ENCODE data around the gene DOK6. TPM values are rescaled to one million over a fixed set of nuclear protein-coding genes. Genes with fewer than 3 reads are reported as not detected.

DOK6 gene
- total RNA-seq, 1 donor from 2014 or later, result 2.3 TPM

GRCh38 chr18:69538849-69539248, 138.2 kb downstream of the DOK6 start:
- DNase-seq (ENCODE audit: low read depth), result no peak

- no peak for DNase-seq (ENCODE audit: low read depth)
These were observed 138.7 kb downstream of the DOK6 start for GRCh38 chr18:69539404-69539803.

DNA sequence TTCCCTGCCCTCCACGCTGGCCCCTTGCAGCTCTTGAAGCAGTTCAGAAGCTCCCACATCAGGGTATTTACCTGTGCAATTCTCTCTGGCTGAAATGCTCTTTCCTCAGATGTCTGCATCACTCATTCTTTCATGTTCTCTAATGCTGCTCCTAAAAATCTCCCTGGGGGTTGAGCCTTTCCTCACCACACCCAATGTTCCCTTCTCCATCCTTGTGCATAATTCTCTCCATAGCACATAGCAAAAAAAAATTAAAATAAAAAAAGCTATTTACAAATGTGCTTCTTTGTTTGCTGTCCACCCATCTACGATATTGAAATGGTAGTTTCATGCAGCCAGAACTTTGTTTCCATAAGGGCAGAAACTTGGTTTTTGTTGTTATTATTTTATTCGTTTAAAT, 155.5 kb downstream of the DOK6 start:
- DNase-seq (ENCODE audit: low read depth), result no peak

- peak; percentile 9 for DNase-seq (ENCODE audit: low read depth)
These were observed 156.6 kb downstream of the DOK6 start for GRCh38 chr18:69557282-69557681.

DNA sequence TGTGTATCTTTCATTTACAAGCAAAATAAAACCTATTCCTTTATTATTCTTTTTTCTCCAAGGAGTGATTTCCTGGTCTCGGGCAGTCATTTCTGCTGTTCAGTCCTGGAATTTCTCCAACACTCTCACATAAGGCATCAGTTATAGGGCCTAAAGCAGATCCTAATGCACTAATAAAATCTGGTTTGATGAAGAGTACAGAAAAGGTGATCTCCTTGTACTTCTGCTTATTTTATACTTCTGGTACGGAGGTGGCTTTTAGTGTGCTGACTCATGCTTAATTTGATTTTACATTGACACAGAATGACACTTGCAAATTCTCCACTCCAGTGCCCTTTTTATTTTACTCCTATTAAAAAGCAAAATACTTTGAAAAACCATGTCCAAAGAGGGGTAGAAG, 157.4 kb downstream of the DOK6 start:
- DNase-seq (ENCODE audit: low read depth), result no peak

DNA sequence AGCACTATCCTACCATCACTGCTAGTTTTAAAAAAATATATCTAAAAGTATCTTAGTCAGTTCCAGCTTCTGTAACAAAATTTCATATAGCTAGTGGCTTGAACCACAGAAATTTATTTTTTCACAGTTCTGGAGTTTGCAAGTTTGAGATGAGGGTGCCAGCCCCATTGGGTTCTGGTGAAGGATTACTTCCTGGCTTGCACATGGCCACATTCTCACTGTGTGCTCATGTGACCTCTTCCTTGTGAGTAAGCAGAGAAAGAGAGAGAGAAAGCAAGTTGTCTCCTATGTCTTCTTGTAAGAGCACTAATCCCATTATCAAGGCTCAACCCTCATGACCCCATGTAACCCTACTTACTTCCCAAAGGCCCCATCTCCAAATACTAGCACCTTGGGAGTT, 158.9 kb downstream of the DOK6 start:
- no peak for DNase-seq (ENCODE audit: low read depth)

- no peak for DNase-seq (ENCODE audit: low read depth)
These were observed 163.9 kb downstream of the DOK6 start for GRCh38 chr18:69564602-69565001.

DNA sequence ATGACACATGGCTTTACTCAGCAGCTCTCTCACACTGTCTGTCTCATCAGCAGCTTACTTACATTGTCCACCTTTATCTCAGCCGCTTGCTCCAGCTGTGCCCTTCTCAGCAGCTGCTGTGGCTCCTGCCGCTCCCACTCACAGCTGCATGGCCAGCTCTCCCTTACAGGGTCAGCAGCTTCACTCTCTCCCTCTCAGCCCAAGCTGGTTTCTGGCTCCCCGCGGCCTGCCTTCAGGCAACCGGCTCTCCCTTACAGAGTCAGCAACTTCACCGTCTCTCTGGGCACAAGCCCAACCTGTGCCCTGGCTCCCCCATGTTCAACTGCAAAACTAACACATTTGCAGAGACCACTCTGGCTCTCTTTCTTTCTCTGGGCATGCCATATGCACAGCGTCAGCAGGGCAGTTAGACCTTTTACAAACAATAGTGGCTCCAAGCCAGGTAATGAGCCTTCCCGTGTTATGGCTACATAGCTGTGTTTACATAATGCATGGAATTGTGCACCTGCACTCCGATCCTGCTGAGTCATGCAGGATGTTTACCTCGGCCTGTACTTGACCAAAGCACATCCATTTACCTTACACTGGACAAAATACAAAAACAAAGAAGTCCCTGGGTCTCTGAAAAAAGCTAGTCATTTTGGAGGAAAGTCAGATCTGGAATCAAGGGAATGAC, 167.3 kb downstream of the DOK6 start:
- no peak for DNase-seq (ENCODE audit: low read depth)

GRCh38 chr18:69569133-69569532, 168.4 kb downstream of the DOK6 start:
- DNase-seq (ENCODE audit: low read depth), result no peak

DNA sequence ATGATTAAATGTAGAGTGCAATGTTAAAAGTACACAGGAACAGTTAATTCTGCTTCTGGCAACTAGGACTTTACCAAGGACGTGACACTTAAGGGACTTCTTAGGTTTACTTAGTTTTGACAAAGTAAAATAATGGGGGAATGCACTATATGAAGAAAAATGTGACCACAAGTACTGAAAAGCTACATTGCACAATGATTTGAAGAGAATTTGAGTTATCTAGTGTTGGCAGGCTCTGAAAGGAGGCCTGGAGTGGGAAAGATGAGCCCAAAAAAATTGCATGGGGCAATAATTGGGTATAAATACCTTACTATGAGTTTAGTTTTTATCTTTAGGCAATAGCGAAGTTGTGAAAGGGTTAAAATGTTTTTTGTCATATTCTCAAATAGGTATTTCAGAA, 173.7 kb downstream of the DOK6 start:
- no peak for DNase-seq (ENCODE audit: low read depth)

DNA sequence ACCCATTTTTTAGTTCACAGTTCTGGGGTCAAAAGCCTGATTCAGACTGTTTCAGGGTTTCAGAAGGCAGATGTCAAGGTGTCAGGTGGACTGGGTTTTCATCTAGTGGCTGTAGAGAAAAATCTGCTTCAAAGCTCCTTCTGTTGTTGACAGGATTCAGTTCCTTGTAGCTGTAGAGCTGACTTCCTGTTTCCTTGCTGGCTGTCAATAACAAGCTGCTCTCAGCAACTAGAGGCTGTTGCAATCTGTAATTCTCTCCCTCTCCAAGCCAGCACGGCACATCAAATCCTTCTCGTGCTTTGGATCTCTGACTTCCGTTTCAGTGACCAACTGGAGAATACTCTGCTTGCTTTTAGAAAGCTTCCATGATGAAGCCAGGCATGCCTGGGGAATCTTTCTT, 179.4 kb downstream of the DOK6 start:
- no peak for DNase-seq (ENCODE audit: low read depth)

- DNase-seq (ENCODE audit: low read depth), result no peak
These were observed 183.7 kb downstream of the DOK6 start for GRCh38 chr18:69584429-69584828.

DNA sequence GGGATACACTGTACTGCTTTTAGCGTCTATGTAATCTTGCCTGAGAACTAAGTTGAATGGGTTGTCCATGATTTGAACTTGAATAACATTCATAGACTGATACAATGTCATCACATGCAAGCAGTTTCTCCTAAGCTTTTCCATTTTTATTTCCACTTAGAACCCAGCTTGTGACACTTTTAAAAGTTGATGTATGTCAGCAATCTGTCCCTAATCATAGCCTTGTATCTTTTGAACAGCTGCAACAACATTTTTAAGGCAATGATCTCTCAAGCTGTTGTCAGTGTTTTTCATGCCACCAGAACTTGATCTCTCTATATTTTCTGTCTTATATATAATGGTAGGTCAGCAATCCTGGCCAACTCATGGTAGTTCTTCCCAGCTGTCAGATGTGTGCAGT, 185.0 kb downstream of the DOK6 start:
- DNase-seq (ENCODE audit: low read depth), result no peak

DNA sequence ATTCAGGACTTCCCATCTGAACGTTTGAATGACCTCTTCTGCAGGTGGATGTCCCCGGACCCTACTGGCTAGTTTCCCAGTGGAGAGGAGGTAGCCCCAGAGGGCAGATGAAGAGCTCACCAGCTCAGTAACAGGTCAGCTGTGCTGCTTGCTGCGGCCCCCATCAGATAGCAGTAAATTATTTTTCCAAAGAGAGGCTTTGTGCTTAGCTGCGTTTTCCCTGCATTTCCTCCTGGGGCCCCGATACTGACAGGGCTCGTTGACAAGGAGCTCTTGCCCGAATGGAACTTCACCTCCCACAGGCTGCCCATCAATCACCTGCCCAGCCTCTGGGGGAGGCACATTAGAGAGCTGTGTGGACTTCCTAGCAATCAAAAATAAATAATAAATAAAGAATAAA, 185.8 kb downstream of the DOK6 start:
- no peak for DNase-seq (ENCODE audit: low read depth)

DNA sequence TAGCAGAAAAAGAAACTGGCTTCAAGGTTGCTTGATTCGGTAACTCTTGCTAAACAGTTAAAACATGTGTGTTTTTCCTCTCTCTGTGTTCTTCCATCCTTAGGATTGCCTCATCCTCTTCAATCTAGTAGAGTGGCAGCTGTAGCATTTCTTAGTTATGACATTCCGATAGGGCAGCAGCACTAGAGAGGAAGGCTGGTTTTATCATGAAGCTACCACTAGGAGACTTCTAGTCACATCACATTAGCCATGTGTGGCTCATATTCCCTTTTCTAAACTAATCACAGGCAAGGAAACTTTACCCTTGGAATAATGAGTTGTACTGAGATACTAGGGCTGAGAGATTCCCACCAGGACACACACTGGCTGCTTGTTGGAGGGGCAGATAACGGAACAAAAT, 187.6 kb downstream of the DOK6 start:
- no peak for DNase-seq (ENCODE audit: low read depth)

- peak; percentile 9 for DNase-seq (ENCODE audit: low read depth)
These were observed 189.5 kb downstream of the DOK6 start for GRCh38 chr18:69590150-69590549.

DNA sequence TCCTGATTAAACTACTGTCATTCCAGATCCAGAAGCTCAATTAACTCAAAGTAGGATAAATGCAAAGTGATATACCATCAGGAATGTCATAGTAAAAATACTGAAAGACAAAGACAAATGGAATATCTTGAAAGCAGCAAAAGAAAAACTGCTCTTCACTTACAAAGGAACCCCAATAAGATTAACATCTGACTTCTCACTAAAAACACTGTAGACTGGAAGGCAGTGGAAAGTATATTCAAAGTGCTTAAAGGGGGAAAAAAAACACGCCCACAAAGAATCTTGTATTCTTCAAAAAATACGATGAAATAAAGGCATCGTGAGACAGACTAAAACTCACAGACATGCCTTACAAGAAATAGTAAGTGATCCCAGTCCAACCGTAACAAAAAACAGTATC, 195.7 kb downstream of the DOK6 start:
- no peak for DNase-seq (ENCODE audit: low read depth)

DNA sequence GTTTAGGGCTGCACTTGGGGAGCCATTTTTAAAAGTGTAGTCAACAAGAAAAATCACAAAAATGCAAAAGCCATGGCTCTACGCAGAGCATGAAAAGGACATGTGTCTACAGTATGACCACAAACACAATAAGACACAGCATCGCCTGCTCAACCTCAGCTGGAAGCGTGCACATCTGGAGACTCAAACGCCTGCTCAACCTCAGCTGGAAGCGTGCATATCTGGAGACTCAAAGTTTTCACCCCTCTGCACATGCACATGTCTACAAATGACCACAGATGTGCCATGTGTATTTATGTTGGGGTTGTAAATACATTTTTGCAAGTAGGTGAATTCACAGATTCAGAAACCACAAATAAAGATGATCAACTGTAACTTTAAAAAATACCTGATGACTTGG, 196.9 kb downstream of the DOK6 start:
- no peak for DNase-seq (ENCODE audit: low read depth)

DNA sequence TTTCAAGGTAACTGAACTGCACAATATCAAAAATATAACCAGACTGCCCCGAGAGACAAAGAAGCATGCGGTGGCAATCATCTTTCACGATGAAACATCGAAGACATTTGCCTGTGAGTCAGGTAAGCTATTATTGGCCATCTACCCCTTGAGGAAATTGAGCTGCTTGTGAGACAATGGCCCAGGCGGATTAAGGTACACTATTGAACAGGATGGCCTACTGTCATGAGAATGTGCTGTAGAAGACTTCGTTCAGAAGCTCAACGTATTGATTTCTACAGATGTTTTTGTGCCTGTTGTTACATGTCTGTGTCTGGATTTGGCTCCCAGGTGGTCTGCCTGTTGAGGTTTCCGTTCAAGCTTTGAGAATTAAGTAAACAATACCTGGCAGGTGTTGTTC, 198.7 kb downstream of the DOK6 start:
- no peak for DNase-seq (ENCODE audit: low read depth)

DNA sequence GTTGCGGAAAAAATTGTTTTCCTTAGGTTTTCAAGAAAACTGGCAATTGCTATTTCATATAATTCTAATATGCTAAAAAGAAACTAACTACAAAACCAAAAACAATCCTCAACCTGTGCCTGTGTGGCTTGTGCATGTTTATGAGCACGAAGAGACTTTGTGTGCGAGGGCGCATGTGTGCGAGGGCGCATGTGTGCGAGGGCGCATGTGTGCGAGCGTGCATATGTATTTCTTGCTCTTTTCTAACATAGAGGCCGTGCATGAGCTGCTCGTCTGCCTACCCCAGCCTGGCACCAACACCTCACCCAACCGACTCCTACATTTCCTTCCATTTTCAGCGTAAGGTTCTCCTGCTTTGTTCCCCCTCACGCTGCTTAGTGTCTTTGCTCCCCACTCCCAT, 211.6 kb downstream of the DOK6 start:
- no peak for DNase-seq (ENCODE audit: low read depth)

- no peak for DNase-seq (ENCODE audit: low read depth)
These were observed 215.4 kb downstream of the DOK6 start for GRCh38 chr18:69616114-69616513.

- no peak for DNase-seq (ENCODE audit: low read depth)
These were observed 216.7 kb downstream of the DOK6 start for GRCh38 chr18:69617408-69617807.

DNA sequence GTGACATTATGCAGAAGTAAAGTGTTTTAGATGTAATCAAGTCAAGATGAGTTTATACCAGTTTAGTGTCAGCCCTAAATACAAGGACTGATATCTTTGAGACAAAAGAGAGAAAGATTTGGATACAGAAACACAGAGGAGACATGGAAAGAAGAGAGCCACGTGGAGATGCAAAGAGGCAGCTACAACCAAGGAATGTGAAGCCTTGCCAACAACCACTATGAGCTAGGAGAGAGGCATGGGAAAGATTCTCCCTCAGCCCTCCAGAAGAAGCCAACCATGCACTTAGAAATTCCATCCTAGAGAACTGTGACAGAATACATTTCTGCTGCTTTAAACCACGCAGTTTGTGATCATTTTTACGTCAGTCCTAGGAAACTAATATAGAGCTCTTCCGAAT, 217.2 kb downstream of the DOK6 start:
- peak; percentile 40 for DNase-seq (ENCODE audit: low read depth)

DNA sequence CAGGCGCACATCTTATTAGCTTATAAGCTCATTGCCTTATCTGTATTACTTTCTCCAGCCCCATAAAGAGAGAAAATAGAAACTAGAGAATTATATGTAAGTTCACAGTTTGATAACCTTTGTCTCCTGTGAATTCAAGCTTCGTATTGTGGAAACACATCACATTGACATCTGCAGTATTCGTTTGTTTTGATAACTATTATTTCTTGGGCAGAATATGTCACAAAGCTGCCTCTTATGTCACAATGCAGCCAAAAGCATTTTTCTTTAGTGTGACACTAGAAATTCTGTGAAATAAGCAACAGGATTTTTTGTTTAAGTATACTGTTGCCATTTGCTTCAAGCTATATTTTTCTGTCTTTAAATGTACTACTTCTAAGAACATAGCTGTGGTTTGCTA, 221.5 kb downstream of the DOK6 start:
- DNase-seq (ENCODE audit: low read depth), result no peak

DNA sequence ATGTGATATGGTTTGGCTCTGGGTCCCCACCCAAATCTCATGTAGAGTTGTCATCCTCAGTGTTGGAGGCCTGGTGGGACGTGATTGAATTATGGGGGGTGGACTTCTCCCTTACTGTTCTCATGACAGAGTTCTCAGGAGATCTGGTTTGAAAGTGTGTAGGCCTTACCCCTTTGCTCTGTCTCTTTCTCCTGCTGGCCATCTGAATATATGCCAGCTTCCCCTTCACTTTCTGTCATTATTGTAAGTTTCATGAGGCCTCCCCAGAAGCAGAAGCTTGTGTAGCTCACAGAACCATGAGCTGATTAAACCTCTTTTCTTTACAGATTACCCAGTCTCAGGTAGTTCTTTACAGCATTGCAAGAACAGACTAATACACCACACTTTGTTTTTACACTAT, 222.3 kb downstream of the DOK6 start:
- no peak for DNase-seq (ENCODE audit: low read depth)

All from renal cortical epithelial cell (primary cell).